Astrocyte of the spinal cord (primary cell): ENCODE measurements around the gene DNER.
A peak's percentile ranks its signal among the peaks of the same experiment; 100 is the strongest.

Experiments
- DNase-seq: peaks from one replicate; pipeline ENCODE4 v3.0.0; 2011; ENCODE audit warnings: low read depth, low spot score
- H3K4me3 ChIP-seq: 2 replicates; pipeline ENCODE4 v1.5.1; 2011; ENCODE audit warnings: low read depth, mild to moderate bottlenecking, low read length, moderate library complexity
- CTCF ChIP-seq: IDR thresholded peaks from 2 replicates; pipeline ENCODE4 v1.5.1; 2012; ENCODE audit warnings: low read depth, mild to moderate bottlenecking, low read length, inconsistent platforms
- in situ Hi-C: cut with HindIII; loops from 2 replicates; pipeline ENCODE4 v1.10.0; 2017; ENCODE audit warnings: low sequenced_read_pairs

DNER gene

GRCh38 chr2:229409751-229410181 lies 304.6 kb downstream of the DNER start:
- H3K4me3 ChIP-seq = no peak overlapping the region
- no peak for DNase-seq
- in situ Hi-C loops = no loop called here
- TF ChIP-seq CTCF = no peak

- H3K4me3 ChIP-seq = no peak overlapping the region
- in situ Hi-C loops = no loop called here
- DNase-seq = no peak
- TF ChIP-seq CTCF = no peak
These were observed 305.4 kb downstream of the DNER start for GRCh38 chr2:229408962-229409361.

GRCh38 chr2:229408356-229408755 lies 306.0 kb downstream of the DNER start:
- in situ Hi-C loops = no loop called here
- TF ChIP-seq CTCF = no peak
- peak; percentile 94 for DNase-seq
- no peak overlapping the region for H3K4me3 ChIP-seq

- in situ Hi-C loops = no loop called here
These were observed 307.2 kb downstream of the DNER start for GRCh38 chr2:229407170-229407569.

GRCh38 chr2:229405796-229406195 lies 308.6 kb downstream of the DNER start:
- DNase-seq = no peak
- in situ Hi-C loops = no loop called here
- H3K4me3 ChIP-seq = no peak overlapping the region
- TF ChIP-seq CTCF = no peak

More at GRCh38 chr2:229407170-229407569, 307.2 kb downstream of the DNER start:
- peak; percentile 97 for DNase-seq
- TF ChIP-seq CTCF = no peak
- no peak overlapping the region for H3K4me3 ChIP-seq

- TF ChIP-seq CTCF = no peak
- H3K4me3 ChIP-seq = no peak overlapping the region
- DNase-seq = no peak
- in situ Hi-C loops = no loop called here
These were observed 311.1 kb downstream of the DNER start for GRCh38 chr2:229403296-229403695.

- DNase-seq = no peak
- no peak for TF ChIP-seq CTCF
- in situ Hi-C loops = no loop called here
- no peak overlapping the region for H3K4me3 ChIP-seq
These were observed 313.0 kb downstream of the DNER start for GRCh38 chr2:229401171-229401865.
